K562 treated with DMSO at 1 percent for 24 hours (cell line): ENCODE measurements around the gene VPS18. TPM values are rescaled to one million over a fixed set of nuclear protein-coding genes. Genes with fewer than 3 reads are reported as not detected.

ENCODE experiments used
- total RNA-seq: library from RNA; unstranded; fragments of 300-600 nt; gene quantifications from 2 replicates; pipeline ENCODE4 v1.2.3, GENCODE V29; 2022; ENCODE audit warnings: low read depth; ENCODE audit not compliant: insufficient read depth

VPS18 gene, protein sequence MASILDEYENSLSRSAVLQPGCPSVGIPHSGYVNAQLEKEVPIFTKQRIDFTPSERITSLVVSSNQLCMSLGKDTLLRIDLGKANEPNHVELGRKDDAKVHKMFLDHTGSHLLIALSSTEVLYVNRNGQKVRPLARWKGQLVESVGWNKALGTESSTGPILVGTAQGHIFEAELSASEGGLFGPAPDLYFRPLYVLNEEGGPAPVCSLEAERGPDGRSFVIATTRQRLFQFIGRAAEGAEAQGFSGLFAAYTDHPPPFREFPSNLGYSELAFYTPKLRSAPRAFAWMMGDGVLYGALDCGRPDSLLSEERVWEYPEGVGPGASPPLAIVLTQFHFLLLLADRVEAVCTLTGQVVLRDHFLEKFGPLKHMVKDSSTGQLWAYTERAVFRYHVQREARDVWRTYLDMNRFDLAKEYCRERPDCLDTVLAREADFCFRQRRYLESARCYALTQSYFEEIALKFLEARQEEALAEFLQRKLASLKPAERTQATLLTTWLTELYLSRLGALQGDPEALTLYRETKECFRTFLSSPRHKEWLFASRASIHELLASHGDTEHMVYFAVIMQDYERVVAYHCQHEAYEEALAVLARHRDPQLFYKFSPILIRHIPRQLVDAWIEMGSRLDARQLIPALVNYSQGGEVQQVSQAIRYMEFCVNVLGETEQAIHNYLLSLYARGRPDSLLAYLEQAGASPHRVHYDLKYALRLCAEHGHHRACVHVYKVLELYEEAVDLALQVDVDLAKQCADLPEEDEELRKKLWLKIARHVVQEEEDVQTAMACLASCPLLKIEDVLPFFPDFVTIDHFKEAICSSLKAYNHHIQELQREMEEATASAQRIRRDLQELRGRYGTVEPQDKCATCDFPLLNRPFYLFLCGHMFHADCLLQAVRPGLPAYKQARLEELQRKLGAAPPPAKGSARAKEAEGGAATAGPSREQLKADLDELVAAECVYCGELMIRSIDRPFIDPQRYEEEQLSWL
- total RNA-seq: 40.9 and 42.3 TPM in 2 replicates

DNA sequence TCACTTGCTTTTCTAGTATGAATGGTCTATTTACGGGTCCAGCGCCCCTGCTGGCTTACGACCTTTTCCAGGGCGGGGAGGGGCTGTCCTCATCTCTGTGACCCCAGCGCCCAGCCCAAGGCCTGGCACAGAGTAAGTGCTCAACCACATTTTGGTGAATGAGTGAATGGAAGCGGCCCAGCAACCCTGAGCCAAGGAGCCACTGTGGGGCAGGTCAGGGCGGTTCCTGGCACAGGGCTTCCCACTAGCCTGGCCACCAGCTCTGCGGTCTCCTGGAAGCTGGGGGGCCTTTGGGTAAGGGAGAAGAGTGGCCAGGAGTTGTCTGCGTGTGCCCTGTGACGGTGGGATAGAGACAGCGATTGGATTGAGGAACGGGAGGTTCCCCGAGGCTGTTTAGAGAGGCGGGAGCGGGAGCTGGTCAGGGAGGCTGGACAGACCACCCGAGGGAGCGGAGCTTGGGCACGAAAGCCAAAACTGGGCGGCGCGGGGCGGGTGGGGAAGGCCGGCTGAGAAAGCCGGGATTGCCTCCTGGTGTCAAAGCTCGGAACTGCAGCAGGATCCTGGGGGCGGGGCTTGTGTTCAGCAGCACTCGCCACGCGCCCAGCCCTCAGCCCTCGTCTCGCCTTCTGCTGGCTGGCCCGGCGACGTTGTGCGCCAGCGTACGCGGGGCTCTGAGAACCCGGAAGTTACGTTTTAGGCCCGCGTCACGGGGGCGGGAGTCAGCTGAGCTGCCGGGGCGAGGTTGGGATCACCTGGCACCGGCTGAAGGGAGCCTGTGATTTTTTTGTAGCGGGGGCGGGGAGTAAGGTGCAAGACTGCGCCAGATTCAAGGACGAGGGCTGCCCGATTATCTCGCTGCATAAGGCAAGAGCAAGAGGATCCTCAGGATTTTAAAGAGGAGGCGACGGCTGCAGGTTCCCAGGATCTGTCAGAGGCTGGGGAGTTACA, at the start of gene VPS18:
TSS of gene VPS18 (plus strand) at position 718 of the 948 bp plus-strand sequence. CDS start 319 bp downstream, outside the sequence.

GRCh38 chr15:40873694-40874561, 20.3 kb upstream of the VPS18 start, which contains the start of gene RHOV:
Gene RHOV, minus strand, starts transcription at chr15:40874234. Its CDS starts 95 bp downstream, at chr15:40874139.

DNA sequence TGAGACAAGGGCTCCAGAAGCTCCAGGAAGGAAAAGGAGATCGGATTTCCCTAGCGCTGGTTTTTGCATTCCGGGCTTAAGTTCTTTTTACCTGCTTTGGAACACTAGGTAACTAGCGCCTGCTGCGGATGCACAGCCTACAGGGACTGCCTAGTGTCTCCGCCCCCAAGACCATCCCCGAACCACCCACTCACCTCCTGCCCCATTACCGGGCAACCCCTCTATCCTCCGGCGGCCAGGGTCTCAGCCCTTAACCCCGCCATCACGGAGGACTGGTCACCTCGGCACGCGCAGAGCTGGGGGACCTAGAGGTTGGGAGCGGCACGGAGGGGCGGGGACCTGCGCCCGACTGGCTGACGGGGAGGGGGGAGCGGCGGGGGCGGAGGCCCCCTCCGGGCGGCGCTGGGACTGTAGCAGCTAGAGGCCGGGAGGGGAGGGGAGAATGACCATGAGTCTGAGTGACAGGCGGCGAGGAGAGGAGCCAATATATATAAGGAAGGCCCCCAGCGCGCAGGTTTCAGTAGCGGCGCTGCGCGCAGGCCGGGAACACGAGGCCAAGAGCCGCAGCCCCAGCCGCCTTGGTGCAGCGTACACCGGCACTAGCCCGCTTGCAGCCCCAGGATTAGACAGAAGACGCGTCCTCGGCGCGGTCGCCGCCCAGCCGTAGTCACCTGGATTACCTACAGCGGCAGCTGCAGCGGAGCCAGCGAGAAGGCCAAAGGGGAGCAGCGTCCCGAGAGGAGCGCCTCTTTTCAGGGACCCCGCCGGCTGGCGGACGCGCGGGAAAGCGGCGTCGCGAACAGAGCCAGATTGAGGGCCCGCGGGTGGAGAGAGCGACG, 34.8 kb downstream of the VPS18 start, which contains the start of gene DLL4:
TSS of gene DLL4 (plus strand) at position 520 of the 839 bp plus-strand sequence. CDS start 329 bp downstream, outside the sequence.

DNA sequence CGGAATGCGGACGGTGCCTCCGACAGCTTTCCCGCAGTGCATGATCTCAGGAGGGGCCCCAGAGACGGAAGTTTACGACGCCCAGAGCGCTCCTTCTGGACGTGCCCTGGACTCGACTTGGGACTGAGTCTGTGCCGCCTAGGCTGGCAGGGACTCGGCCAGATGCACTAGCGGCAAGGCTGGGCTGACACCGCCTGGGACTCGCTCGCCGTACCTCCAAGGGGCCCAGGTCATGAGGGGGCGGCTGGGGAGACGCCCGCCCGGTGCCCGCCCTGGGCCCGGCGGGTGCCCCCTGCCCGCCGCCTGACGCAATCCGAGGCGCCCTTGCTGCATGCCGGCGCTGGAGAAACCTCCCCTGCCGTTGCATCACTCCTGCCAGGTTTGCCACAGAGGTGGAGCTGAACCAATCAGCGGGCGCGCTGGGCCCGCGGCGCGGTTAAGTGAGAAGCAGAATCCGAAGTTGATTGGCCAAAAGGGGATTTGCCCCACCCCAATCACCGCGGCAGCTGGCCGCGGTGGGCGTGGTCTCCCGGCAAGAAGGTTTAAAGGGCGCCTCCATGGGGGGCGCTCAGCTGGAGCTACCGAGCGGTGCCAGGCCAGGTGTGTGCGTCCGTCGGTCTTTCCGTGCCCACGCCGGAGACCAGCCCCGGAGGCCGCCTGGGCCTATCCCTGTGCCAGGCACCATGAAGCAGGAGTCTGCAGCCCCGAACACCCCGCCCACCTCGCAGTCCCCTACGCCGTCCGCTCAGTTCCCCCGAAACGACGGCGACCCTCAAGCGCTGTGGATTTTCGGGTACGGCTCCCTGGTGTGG, 58.9 kb downstream of the VPS18 start, which contains the start of gene CHAC1:
TSS of gene CHAC1 (plus strand) at position 571 of the 812 bp plus-strand sequence. CDS start at position 684, 113 bp downstream.

Other genes starting within 250 kb of the VPS18 start
- gene RAD51, start 199.3 kb upstream of the VPS18 start, total RNA-seq: 28.1 and 32.5 TPM in 2 replicates
- gene RMDN3, start 139.2 kb upstream of the VPS18 start, total RNA-seq: 45.3 and 54.5 TPM in 2 replicates
- gene GCHFR, start 130.4 kb upstream of the VPS18 start, total RNA-seq: 145 and 153 TPM in 2 replicates
- 5.1 and 6.2 TPM in 2 replicates for gene C15orf62, start 124.5 kb upstream of the VPS18 start, total RNA-seq
- gene ZFYVE19, start 87.4 kb upstream of the VPS18 start, total RNA-seq: 57.2 and 62.1 TPM in 2 replicates
- gene DNAJC17, start 87.0 kb upstream of the VPS18 start, total RNA-seq: 14.4 and 18.0 TPM in 2 replicates
- not detected in 2 replicates for gene PPP1R14D, start 65.7 kb upstream of the VPS18 start, total RNA-seq
- 9.2 and 10.3 TPM in 2 replicates for gene SPINT1, start 50.4 kb upstream of the VPS18 start, total RNA-seq
- gene RHOV, start 20.2 kb upstream of the VPS18 start, total RNA-seq: 1.9 and 2.5 TPM in 2 replicates
- 0.91 and 1.6 TPM in 2 replicates for gene DLL4, start 34.9 kb downstream of the VPS18 start, total RNA-seq
- 82.9 and 89.4 TPM in 2 replicates for gene CHAC1, start 59.0 kb downstream of the VPS18 start, total RNA-seq
- gene INO80, start 221.8 kb downstream of the VPS18 start, total RNA-seq: 11.5 and 11.8 TPM in 2 replicates